Activated naive CD4-positive, alpha-beta T cell treated with anti-CD3 and anti-CD28 coated beads, Interleukin-2, amount 50 U/mL, for 72 hours (primary cell): Measurements from ENCODE around the gene KBTBD6. TPM values are rescaled to one million over a fixed set of nuclear protein-coding genes. Genes with fewer than 3 reads are reported as not detected.
"Not testable (repeated sequence)": the region's sequence is repeated elsewhere in the genome, so short reads cannot be mapped to it uniquely, and the experiment has no call there.

Experiments used
- ATAC-seq, 2 donors: fragments of 150-1000 bp; cut with Tn5 transposase; 2 replicates each; pipeline ENCODE4 v1.10.0; 2021; ENCODE audit warnings: mild to moderate bottlenecking in 2 of 2, moderate library complexity in 2 of 2
- DNase-seq, 2 donors: peaks; one replicate each; pipeline ENCODE4 v3.0.0; 2021 to 2022; ENCODE audit warnings: low spot score in 2 of 2
- H3K27ac Mint-ChIP-seq, 2 donors: one replicate each; pipeline ENCODE4 v1.8.0; 2022; ENCODE audit warnings: mild to moderate bottlenecking in 2 of 2, mixed read lengths in 2 of 2
- H3K36me3 Mint-ChIP-seq, 2 donors: one replicate each; pipeline ENCODE4 v1.8.0; 2022; ENCODE audit warnings: mixed read lengths in 2 of 2
- H3K9me3 Mint-ChIP-seq, 2 donors: one replicate each; pipeline ENCODE4 v1.8.0; 2022; ENCODE audit warnings: mixed read lengths in 2 of 2
- total RNA-seq, 2 donors: library from RNA; stranded (reverse); gene quantifications; one replicate each; pipeline ENCODE4 v1.2.3, GENCODE V29; 2022

The KBTBD6 gene
- total RNA-seq, 2 donors from 2014 or later = 5.0 to 5.5 TPM

GRCh38 chr13:41145136-41145908 is 12.7 kb upstream of the KBTBD6 start:
- Mint-ChIP-seq H3K27ac (peak overlapping the region in 1 of 2 donors; percentile 27), H3K36me3 (peaks cover 38 to 43% of the 10 kb centered on the region in 2 donors), H3K9me3 (peaks cover 33 to 37% of the 10 kb centered on the region in 2 donors)
- ATAC-seq (no peak), DNase-seq (no peak)

GRCh38 chr13:41144576-41144975 is 12.0 kb upstream of the KBTBD6 start:
- no peak overlapping the region for H3K27ac Mint-ChIP-seq
- DNase-seq = no peak

GRCh38 chr13:41139296-41139966 is 6.8 kb upstream of the KBTBD6 start:
- no peak overlapping the region for H3K27ac Mint-ChIP-seq
- H3K9me3 Mint-ChIP-seq = no peaks in the 10 kb centered on the region
- H3K36me3 Mint-ChIP-seq = no peaks in the 10 kb centered on the region
- DNase-seq (no peak), ATAC-seq (no peak)

More at GRCh38 chr13:41144576-41144975, 12.0 kb upstream of the KBTBD6 start:
- ATAC-seq = no peak
- Mint-ChIP-seq H3K9me3 (peaks cover 27 to 29% of the 10 kb centered on the region in 2 donors), H3K36me3 (peaks cover 30 to 36% of the 10 kb centered on the region in 2 donors)

GRCh38 chr13:41137951-41138350 is 5.3 kb upstream of the KBTBD6 start:
- H3K9me3 Mint-ChIP-seq = no peaks in the 10 kb centered on the region
- ATAC-seq (no peak), DNase-seq (no peak)
- H3K36me3 Mint-ChIP-seq = peaks cover 8 to 10% of the 10 kb centered on the region in 2 donors
- H3K27ac Mint-ChIP-seq = no peak overlapping the region

GRCh38 chr13:41137241-41137640 is 4.6 kb upstream of the KBTBD6 start:
- DNase-seq (no peak), ATAC-seq (no peak)
- Mint-ChIP-seq H3K27ac (peak overlapping the region in 1 of 2 donors; percentile 17), H3K36me3 (peaks cover 10 to 15% of the 10 kb centered on the region in 2 donors), H3K9me3 (no peaks in the 10 kb centered on the region)

GRCh38 chr13:41136396-41137031 is 3.9 kb upstream of the KBTBD6 start:
- H3K36me3 Mint-ChIP-seq = peaks cover 15 to 16% of the 10 kb centered on the region in 2 donors
- DNase-seq (no peak), ATAC-seq (no peak)
- no peak overlapping the region for H3K27ac Mint-ChIP-seq
- H3K9me3 Mint-ChIP-seq = no peaks in the 10 kb centered on the region

GRCh38 chr13:41133951-41134350 is 1.3 kb upstream of the KBTBD6 start:
- Mint-ChIP-seq H3K9me3 (no peaks in the 10 kb centered on the region), H3K36me3 (peaks cover 15 to 16% of the 10 kb centered on the region in 2 donors), H3K27ac (peak overlapping the region; percentile 19 to 91)
- ATAC-seq (no peak), DNase-seq (no peak)

DNA sequence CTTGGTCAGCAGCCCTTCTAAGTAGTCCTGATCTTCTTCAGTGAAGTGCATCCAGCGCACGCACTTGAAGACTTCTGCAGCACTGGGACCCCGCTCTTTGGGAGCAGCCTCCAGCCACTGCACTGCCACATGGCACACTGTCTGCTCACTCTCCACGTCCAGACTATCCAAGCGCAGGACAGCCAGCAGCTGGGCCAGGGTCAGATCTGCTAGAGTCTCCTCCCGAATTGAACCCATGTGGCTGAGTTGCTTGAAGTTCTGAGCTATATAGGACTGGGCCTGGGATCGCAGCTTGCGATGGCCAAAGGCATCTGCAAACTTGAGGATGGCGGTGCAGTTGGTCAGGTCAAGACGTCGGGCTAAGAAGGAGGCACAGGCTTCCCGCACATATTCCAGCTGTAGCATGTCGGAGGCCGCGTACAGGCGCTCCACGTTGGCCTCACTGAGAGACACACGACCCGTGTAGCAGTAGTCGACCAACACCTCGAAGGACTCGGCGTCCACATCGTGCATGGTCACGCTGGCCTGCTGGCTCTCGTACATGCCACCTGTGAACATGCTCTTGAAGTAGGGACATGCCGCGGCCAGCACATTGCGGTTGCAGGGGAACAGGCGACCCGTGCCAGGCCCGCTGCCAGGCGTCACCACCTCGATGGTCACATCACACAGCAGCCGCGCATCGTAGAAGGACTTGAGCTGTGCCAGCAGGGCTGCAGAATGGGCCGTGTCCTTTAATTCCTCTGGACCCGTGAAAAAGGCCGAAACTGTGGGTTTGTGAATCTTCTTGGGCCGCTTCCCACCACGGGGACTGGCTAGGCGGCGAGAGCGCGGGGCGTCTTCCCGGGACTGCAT is 716 bp downstream of the KBTBD6 start:
- Mint-ChIP-seq H3K36me3 (peaks cover 16 to 21% of the 10 kb centered on the region in 2 donors), H3K27ac (peak overlapping the region; percentile 91)
- not testable (repeated sequence) for H3K9me3 Mint-ChIP-seq, DNase-seq
- ATAC-seq = peak; percentile 13 to 27

- not testable (repeated sequence) for ATAC-seq, DNase-seq, H3K9me3 Mint-ChIP-seq
- Mint-ChIP-seq H3K36me3 (peaks cover 16 to 26% of the 10 kb centered on the region in 2 donors), H3K27ac (peak overlapping the region in 1 of 2 donors; percentile 17)
These were observed 1.4 kb downstream of the KBTBD6 start for GRCh38 chr13:41131189-41131588.

DNA sequence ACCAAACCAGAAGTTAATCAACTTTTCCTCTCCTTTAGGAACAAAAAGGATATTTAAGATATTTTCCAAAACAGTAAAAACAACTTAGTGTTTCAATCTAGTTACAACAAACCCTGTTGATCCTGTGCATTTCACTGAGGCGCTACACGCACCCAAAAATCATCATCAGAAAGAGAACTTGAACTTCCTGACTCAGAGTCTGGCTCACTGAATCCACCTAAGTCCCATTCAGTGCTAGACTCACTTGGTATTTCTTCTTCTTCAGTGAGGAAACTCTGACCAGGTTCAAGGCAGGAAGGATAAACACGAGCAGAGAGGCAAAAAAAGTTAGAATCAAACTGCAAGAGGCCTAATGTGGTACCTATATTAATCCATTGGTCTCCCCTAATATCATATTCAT is 2.2 kb downstream of the KBTBD6 start:
- no peak for DNase-seq
- Mint-ChIP-seq H3K27ac (peak overlapping the region in 1 of 2 donors; percentile 17), H3K36me3 (peaks cover 16 to 33% of the 10 kb centered on the region in 2 donors), H3K9me3 (peaks cover 0 to 6% of the 10 kb centered on the region in 2 donors)
- peak in 1 of 2 donors; percentile 7 for ATAC-seq

DNA sequence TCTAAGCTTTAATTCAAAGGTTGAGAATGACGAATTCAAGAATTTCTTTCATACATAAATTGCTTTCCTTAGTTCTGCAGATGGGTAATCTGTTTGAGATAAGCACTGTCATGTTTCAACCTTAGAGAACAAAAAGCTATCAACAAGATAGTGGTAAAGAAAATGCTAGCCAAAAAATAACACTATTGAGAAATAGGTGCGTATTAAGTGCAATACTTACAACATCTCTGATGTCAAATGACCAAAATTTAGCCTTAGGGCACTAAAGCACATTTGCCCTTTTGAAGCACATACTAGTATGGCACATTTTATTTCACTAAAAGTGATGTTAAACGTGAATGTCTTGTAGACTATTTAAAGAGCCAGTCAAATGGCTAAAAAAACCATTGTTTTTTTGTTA is 4.9 kb downstream of the KBTBD6 start:
- no peak for DNase-seq
- Mint-ChIP-seq H3K27ac (no peak overlapping the region), H3K9me3 (peaks cover 0 to 6% of the 10 kb centered on the region in 2 donors), H3K36me3 (peaks cover 6 to 26% of the 10 kb centered on the region in 2 donors)
- ATAC-seq = no peak

- peaks cover 0 to 19% of the 10 kb centered on the region in 2 donors for H3K36me3 Mint-ChIP-seq
- ATAC-seq = peak in 1 of 2 donors; percentile 30
- H3K9me3 Mint-ChIP-seq = peaks cover 0 to 6% of the 10 kb centered on the region in 2 donors
These were observed 9.8 kb downstream of the KBTBD6 start for GRCh38 chr13:41122838-41123237.

GRCh38 chr13:41117869-41118268 is 14.7 kb downstream of the KBTBD6 start:
- DNase-seq (no peak), ATAC-seq (no peak)
- Mint-ChIP-seq H3K9me3 (no peaks in the 10 kb centered on the region), H3K27ac (no peak overlapping the region), H3K36me3 (no peaks in the 10 kb centered on the region)

More at GRCh38 chr13:41122838-41123237, 9.8 kb downstream of the KBTBD6 start:
- no peak overlapping the region for H3K27ac Mint-ChIP-seq
- DNase-seq = no peak

DNA sequence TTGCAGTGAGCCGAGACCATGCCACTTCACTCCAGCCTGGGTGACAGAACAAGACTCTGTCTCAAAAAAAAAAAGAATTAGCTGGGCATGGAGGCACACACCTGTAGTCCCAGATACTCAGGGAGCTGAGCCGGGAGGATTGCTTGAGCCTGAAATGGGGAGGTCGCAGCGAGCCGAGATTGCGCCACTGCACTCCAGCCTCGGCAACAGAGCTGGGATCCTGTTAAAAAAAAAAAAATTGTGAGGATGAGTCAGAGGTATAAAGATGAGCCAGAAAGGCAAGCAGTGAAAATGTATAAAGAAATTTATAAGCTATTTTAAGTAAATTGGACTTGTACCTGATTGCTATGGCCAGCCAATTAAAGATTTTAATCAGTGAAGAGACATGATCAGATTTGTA is 21.1 kb downstream of the KBTBD6 start:
- no peak for ATAC-seq
- Mint-ChIP-seq H3K36me3 (no peaks in the 10 kb centered on the region), H3K9me3 (no peaks in the 10 kb centered on the region), H3K27ac (no peak overlapping the region)
- DNase-seq = no peak

GRCh38 chr13:41107584-41108014 is 25.0 kb downstream of the KBTBD6 start:
- Mint-ChIP-seq H3K27ac (no peak overlapping the region), H3K36me3 (no peaks in the 10 kb centered on the region), H3K9me3 (no peaks in the 10 kb centered on the region)
- DNase-seq (no peak), ATAC-seq (no peak)

- DNase-seq (no peak), ATAC-seq (no peak)
- Mint-ChIP-seq H3K9me3 (no peaks in the 10 kb centered on the region), H3K36me3 (no peaks in the 10 kb centered on the region), H3K27ac (no peak overlapping the region)
These were observed 25.5 kb downstream of the KBTBD6 start for GRCh38 chr13:41107104-41107571.
